HEK293T (cell line): ENCODE results near the gene RSPH4A.

ENCODE experiments used
- CTCF ChIA-PET: fragments of 350-600 bp; formaldehyde crosslinking; extraction: SDS; loops from one replicate; lab custom pipeline; 2021; ENCODE audit warnings: antibody characterized with exemption, inconsistent platforms; lab: Yijun Ruan, JAX
- POLR2A ChIA-PET: fragments of 350-600 bp; formaldehyde crosslinking; extraction: SDS; loops from one replicate; lab custom pipeline; 2020; ENCODE audit warnings: antibody characterized with exemption, inconsistent platforms; lab: Yijun Ruan, JAX
- DNase-seq: peaks from one replicate; pipeline ENCODE4 v3.0.0; 2012; ENCODE audit warnings: mixed read lengths; ENCODE audit errors: extremely low spot score
- ARNT ChIP-seq: fragments of 450-650 bp; IDR thresholded peaks from 2 replicates; pipeline ENCODE4 v1.6.1; 2017; ENCODE audit warnings: mild to moderate bottlenecking
- BHLHE40 ChIP-seq: fragments of 450-650 bp; IDR thresholded peaks from 2 replicates; pipeline ENCODE4 v1.6.1; 2016; ENCODE audit warnings: mild to moderate bottlenecking, moderate library complexity, borderline replicate concordance
- CTBP1 ChIP-seq: fragments of 450-650 bp; IDR thresholded peaks from 2 replicates; pipeline ENCODE4 v1.6.1; 2016; ENCODE audit warnings: borderline replicate concordance
- ELF4 ChIP-seq: fragments of 450-650 bp; IDR thresholded peaks from 2 replicates; pipeline ENCODE4 v1.6.1; 2017; ENCODE audit warnings: antibody characterized with exemption
- FOXA1 ChIP-seq: fragments of 450-650 bp; IDR thresholded peaks from 2 replicates; pipeline ENCODE4 v1.6.1; 2016; ENCODE audit warnings: mild to moderate bottlenecking
- FOXK2 ChIP-seq: fragments of 450-650 bp; IDR thresholded peaks from 2 replicates; pipeline ENCODE4 v1.6.1; 2016; ENCODE audit warnings: mild to moderate bottlenecking
- FOXM1 ChIP-seq: fragments of 450-650 bp; IDR thresholded peaks from 2 replicates; pipeline ENCODE4 v1.6.1; 2017; ENCODE audit warnings: mild to moderate bottlenecking, borderline replicate concordance
- HDGF ChIP-seq: fragments of 450-650 bp; IDR thresholded peaks from 2 replicates; pipeline ENCODE4 v1.6.1; 2017; ENCODE audit warnings: antibody characterized with exemption, borderline replicate concordance
- L3MBTL2 ChIP-seq: fragments of 450-650 bp; conservative IDR thresholded peaks from 2 replicates; pipeline ENCODE4 v1.6.1; 2016; ENCODE audit warnings: mild to moderate bottlenecking
- LEF1 ChIP-seq: fragments of 450-650 bp; IDR thresholded peaks from 2 replicates; pipeline ENCODE4 v1.6.1; 2017; ENCODE audit warnings: mild to moderate bottlenecking, borderline replicate concordance
- NFRKB ChIP-seq: fragments of 450-650 bp; IDR thresholded peaks from 2 replicates; pipeline ENCODE4 v1.6.1; 2016; ENCODE audit warnings: mild to moderate bottlenecking, moderate library complexity
- SP1 ChIP-seq: fragments of 450-650 bp; IDR thresholded peaks from 2 replicates; pipeline ENCODE4 v1.6.1; 2017
- SUZ12 ChIP-seq: fragments of 450-650 bp; IDR thresholded peaks from 2 replicates; pipeline ENCODE4 v1.6.1; 2016; ENCODE audit warnings: mild to moderate bottlenecking
- TARDBP ChIP-seq: fragments of 450-650 bp; IDR thresholded peaks from 2 replicates; pipeline ENCODE4 v1.6.1; 2016
- ZNF384 ChIP-seq: fragments of 450-650 bp; IDR thresholded peaks from 2 replicates; pipeline ENCODE4 v1.6.1; 2016
- TF ChIP-seq, protein P1 (sequence below): fragments of 450-650 bp; IDR thresholded peaks from 2 replicates; pipeline ENCODE4 v1.6.1; 2016

The RSPH4A gene

GRCh38 chr6:116629563-116629981 is 13.3 kb downstream of the RSPH4A start:
- TF ChIP-seq TARDBP, result no peak
- TF ChIP-seq L3MBTL2, result no peak
- TF ChIP-seq SUZ12, result no peak
- TF ChIP-seq ZNF384, result no peak
- TF ChIP-seq FOXM1, result no peak
- no peak for TF ChIP-seq FOXK2
- no peak for TF ChIP-seq LEF1
- no peak for TF ChIP-seq BHLHE40
- no peak for TF ChIP-seq CTBP1
- TF ChIP-seq HDGF, result no peak
- no peak for TF ChIP-seq ARNT
- TF ChIP-seq ELF4, result no peak
- ChIA-PET POLR2A (no interaction called here), CTCF (no interaction called here)
- no peak for DNase-seq

- TF ChIP-seq FOXM1, result no peak
- TF ChIP-seq ELF4, result no peak
- DNase-seq, result no peak
- CTCF ChIA-PET, result interaction anchor here (0.6 kb wide), 1 partner anchor 70 kb away, joined by 4 read pairs; no protein-coding TSS in a partner anchor
- POLR2A ChIA-PET, result no interaction called here
Measured at GRCh38 chr6:116631379-116631990, 15.2 kb downstream of the RSPH4A start.

DNA sequence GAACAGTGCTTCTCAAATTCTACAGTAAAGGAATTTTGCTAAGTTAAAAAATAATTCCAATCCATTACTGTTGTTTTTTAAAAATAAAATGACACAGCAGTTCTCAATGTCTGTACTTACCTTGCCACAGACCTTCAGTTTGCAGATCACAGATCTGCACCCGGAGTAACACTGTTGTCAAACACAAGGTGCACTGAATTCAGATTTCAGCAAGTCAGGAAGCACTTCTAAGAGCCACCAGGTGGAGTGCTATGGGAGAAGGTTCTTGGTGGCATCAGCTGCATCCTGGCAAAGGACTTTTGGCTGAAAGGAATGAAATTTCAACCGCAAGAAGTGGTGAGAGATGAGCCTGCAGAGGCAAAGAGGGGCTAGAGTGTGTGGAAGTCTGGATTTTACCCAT is 17.4 kb downstream of the RSPH4A start:
- TF ChIP-seq ZNF384, result no peak
- ChIA-PET CTCF (interaction anchor here (0.6 kb wide), 1 partner anchor 34 kb away, joined by 3 read pairs; no protein-coding TSS in a partner anchor), POLR2A (no interaction called here)
- DNase-seq, result peak; percentile 45

GRCh38 chr6:116648156-116648555 is 31.9 kb downstream of the RSPH4A start:
- no peak for TF ChIP-seq SP1
- TF ChIP-seq BHLHE40, result no peak
- DNase-seq, result no peak
- CTCF ChIA-PET, result no interaction called here
- POLR2A ChIA-PET, result interaction anchor here (1.6 kb wide), 1 partner anchor 32 kb away, joined by 5 read pairs; the partner anchor contains the start of gene RSPH4A

DNA sequence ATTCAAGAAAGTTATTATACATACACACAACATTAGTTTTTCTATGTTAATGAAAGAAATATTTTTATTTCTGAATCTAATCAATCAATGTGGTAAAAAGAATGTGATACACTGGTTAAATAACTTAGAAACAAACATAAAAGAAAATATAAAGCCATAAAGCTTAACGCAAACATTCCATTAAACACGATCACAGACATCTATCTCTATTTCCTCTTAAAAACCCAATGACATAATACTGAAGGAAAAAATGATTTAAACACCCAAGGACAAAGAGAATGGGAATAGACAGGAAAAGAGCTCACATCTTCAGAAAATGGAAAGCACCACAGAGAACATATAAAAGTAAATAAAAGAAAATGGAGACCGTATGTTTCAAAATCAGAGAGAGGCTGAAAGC is 32.9 kb downstream of the RSPH4A start:
- DNase-seq, result no peak
- TF ChIP-seq FOXK2 (no peak), FOXM1 (no peak), ELF4 (no peak), SUZ12 (no peak), TARDBP (no peak), SP1 (no peak), ZNF384 (no peak), NFRKB (no peak), CTBP1 (no peak)
- TF ChIP-seq, protein P1, sequence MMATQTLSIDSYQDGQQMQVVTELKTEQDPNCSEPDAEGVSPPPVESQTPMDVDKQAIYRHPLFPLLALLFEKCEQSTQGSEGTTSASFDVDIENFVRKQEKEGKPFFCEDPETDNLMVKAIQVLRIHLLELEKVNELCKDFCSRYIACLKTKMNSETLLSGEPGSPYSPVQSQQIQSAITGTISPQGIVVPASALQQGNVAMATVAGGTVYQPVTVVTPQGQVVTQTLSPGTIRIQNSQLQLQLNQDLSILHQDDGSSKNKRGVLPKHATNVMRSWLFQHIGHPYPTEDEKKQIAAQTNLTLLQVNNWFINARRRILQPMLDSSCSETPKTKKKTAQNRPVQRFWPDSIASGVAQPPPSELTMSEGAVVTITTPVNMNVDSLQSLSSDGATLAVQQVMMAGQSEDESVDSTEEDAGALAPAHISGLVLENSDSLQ, result no peak; the same call in 1 of the 2 replicates
- POLR2A ChIA-PET, result interaction anchor here (1.6 kb wide), 1 partner anchor 33 kb away, joined by 5 read pairs; the partner anchor contains the start of gene RSPH4A
- CTCF ChIA-PET, result interaction anchor here (0.9 kb wide), 1 partner anchor 88 kb away, joined by 3 read pairs; no protein-coding TSS in a partner anchor

DNA sequence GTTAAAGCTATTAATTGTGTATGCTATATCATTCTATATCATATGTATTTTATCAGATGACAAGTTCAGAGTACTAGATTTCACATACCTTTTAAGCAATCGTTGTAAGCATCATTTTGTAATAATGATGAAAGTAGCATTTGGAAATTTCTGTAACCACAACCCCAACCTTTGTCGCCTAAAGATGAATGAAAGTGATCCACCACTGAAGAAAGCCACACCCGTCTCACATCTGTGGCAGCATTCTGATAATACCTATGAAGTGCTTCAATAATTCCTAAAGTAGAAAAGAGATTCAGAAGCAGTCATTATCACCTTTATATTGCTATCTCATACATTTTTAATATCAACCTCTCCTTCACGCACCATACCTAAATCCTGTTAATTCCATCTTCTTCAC is 35.6 kb downstream of the RSPH4A start:
- POLR2A ChIA-PET, result no interaction called here
- CTCF ChIA-PET, result no interaction called here
- no peak for DNase-seq
- TF ChIP-seq L3MBTL2, result no peak
- TF ChIP-seq ZNF384, result no peak
- no peak for TF ChIP-seq TARDBP
- no peak for TF ChIP-seq NFRKB
- no peak for TF ChIP-seq LEF1
- no peak for TF ChIP-seq SP1
- no peak for TF ChIP-seq ARNT
- no peak for TF ChIP-seq FOXK2
- no peak for TF ChIP-seq BHLHE40
- TF ChIP-seq, protein P1, result no peak
- no peak for TF ChIP-seq SUZ12
- no peak for TF ChIP-seq FOXM1
- TF ChIP-seq CTBP1, result no peak
- no peak for TF ChIP-seq HDGF
- TF ChIP-seq ELF4, result no peak
- TF ChIP-seq FOXA1, result no peak

- DNase-seq, result no peak
- CTCF ChIA-PET, result no interaction called here
- no peak for TF ChIP-seq CTBP1
- TF ChIP-seq SUZ12, result no peak
- no peak for TF ChIP-seq BHLHE40
- TF ChIP-seq FOXK2, result no peak
- TF ChIP-seq TARDBP, result no peak
- TF ChIP-seq, protein P1, result no peak
- no peak for TF ChIP-seq HDGF
- no peak for TF ChIP-seq ELF4
- no peak for TF ChIP-seq L3MBTL2
- no peak for TF ChIP-seq NFRKB
- no peak for TF ChIP-seq FOXA1
- no peak for TF ChIP-seq FOXM1
- no peak for TF ChIP-seq SP1
- no peak for TF ChIP-seq LEF1
- no peak for TF ChIP-seq ZNF384
- no peak for TF ChIP-seq ARNT
- POLR2A ChIA-PET, result no interaction called here
Measured at GRCh38 chr6:116661594-116661993, 45.3 kb downstream of the RSPH4A start.
